ENCODE data around the gene ZMYND19.

GRCh38 chr9:137558127-137558526 lies 32.2 kb downstream of the ZMYND19 start:
- TF ChIP-seq CTCF (IDR thresholded peaks at IDR 0.05) (no peak), POLR2A (IDR thresholded peaks at IDR 0.05) (no peak)

Data from stomach (tissue), 4 donors.